T47D (cell line): Measurements from ENCODE around the gene CLNK.

Source experiments
- DNase-seq, 2 experiments: peaks; one replicate each; pipeline versions ENCODE4 v3.0.0 to v3.0.0-alpha.2; 2011 to 2012; ENCODE audit warnings: low read depth in 1 of 2, low spot score in 1 of 2
- JUND ChIP-seq: IDR thresholded peaks from 2 replicates; pipeline ENCODE4 v1.6.1; 2012; ENCODE audit warnings: low read depth
- in situ Hi-C: cut with HindIII; loops from 2 replicates; pipeline ENCODE4 v1.10.0; 2016; ENCODE audit warnings: low sequenced_read_pairs, low pct_unique_long_range_greater_than_20kb

The CLNK gene

GRCh38 chr4:10456260-10456594, 228.3 kb downstream of the CLNK start:
- TF ChIP-seq JUND = no peak
- DNase-seq = no peak
- in situ Hi-C loops = no loop called here

GRCh38 chr4:10455133-10455532, 229.4 kb downstream of the CLNK start:
- in situ Hi-C loops = no loop called here
- TF ChIP-seq JUND = no peak
- no peak for DNase-seq

- in situ Hi-C loops = no loop called here
- TF ChIP-seq JUND = no peak
- DNase-seq = no peak
Observed at GRCh38 chr4:10454726-10455125, 229.8 kb downstream of the CLNK start.

GRCh38 chr4:10454121-10454520, 230.4 kb downstream of the CLNK start:
- TF ChIP-seq JUND = no peak
- DNase-seq = no peak
- in situ Hi-C loops = no loop called here

- no peak for TF ChIP-seq JUND
- in situ Hi-C loops = no loop called here
- no peak for DNase-seq
Observed at GRCh38 chr4:10448991-10449390, 235.6 kb downstream of the CLNK start.

- in situ Hi-C loops = no loop called here
- TF ChIP-seq JUND = no peak
- DNase-seq = no peak
Observed at GRCh38 chr4:10442976-10443375, 241.6 kb downstream of the CLNK start.

- in situ Hi-C loops = no loop called here
- TF ChIP-seq JUND = no peak
- DNase-seq = no peak
Observed at GRCh38 chr4:10441512-10441911, 243.1 kb downstream of the CLNK start.

- in situ Hi-C loops = no loop called here
- TF ChIP-seq JUND = no peak
Observed at GRCh38 chr4:10438924-10439323, 245.6 kb downstream of the CLNK start.

GRCh38 chr4:10437735-10438134, 246.8 kb downstream of the CLNK start:
- in situ Hi-C loops = no loop called here
- TF ChIP-seq JUND = no peak
- DNase-seq = peak in 1 of 2 experiments; percentile 4

More at GRCh38 chr4:10438924-10439323, 245.6 kb downstream of the CLNK start:
- DNase-seq = no peak
